ENCODE data around the gene MED13L. TPM values are rescaled to one million over a fixed set of nuclear protein-coding genes. Genes with fewer than 3 reads are reported as not detected.

MED13L gene
- total RNA-seq, 1 donor from 2014 or later = 147 TPM

GRCh38 chr12:116076399-116076798, 201.1 kb downstream of the MED13L start:
- Histone ChIP-seq H3K4me1 (peaks cover 8% of the 10 kb centered on the region), H3K36me3 (no peaks in the 10 kb centered on the region), H3K27ac (no peak overlapping the region), H3K4me3 (no peak overlapping the region), H3K27me3 (no peaks in the 10 kb centered on the region), H3K9me3 (no peaks in the 10 kb centered on the region)
- no peak for ATAC-seq
- no peak for TF ChIP-seq CTCF (IDR thresholded peaks at IDR 0.05)
- no peak for DNase-seq
- intact Hi-C loops (cut with DNase I) = no loop called here

- intact Hi-C loops (cut with DNase I) = no loop called here
- no peak for ATAC-seq
- Histone ChIP-seq H3K4me3 (no peak overlapping the region), H3K36me3 (no peaks in the 10 kb centered on the region), H3K27me3 (no peaks in the 10 kb centered on the region), H3K27ac (no peak overlapping the region), H3K9me3 (no peaks in the 10 kb centered on the region), H3K4me1 (peaks cover 9% of the 10 kb centered on the region)
- DNase-seq = no peak
- no peak for TF ChIP-seq CTCF (IDR thresholded peaks at IDR 0.05)
Observed at GRCh38 chr12:116074686-116075085, 202.8 kb downstream of the MED13L start.

GRCh38 chr12:116071555-116072230, 205.8 kb downstream of the MED13L start:
- TF ChIP-seq CTCF (IDR thresholded peaks at IDR 0.05) = no peak
- ATAC-seq (no peak), DNase-seq (no peak)
- no peak overlapping the region for H3K27ac ChIP-seq
- no peaks in the 10 kb centered on the region for H3K36me3 ChIP-seq
- no peaks in the 10 kb centered on the region for H3K27me3 ChIP-seq
- no peak overlapping the region for H3K4me3 ChIP-seq
- no peaks in the 10 kb centered on the region for H3K9me3 ChIP-seq
- intact Hi-C loops (cut with DNase I) = no loop called here
- H3K4me1 ChIP-seq = peaks cover 9% of the 10 kb centered on the region

GRCh38 chr12:116070444-116070843, 207.0 kb downstream of the MED13L start:
- DNase-seq = no peak
- Histone ChIP-seq H3K9me3 (no peaks in the 10 kb centered on the region), H3K27ac (no peak overlapping the region), H3K4me1 (peaks cover 20% of the 10 kb centered on the region), H3K4me3 (no peak overlapping the region), H3K36me3 (no peaks in the 10 kb centered on the region), H3K27me3 (no peaks in the 10 kb centered on the region)
- no peak for ATAC-seq
- intact Hi-C loops (cut with DNase I) = no loop called here
- TF ChIP-seq CTCF (IDR thresholded peaks at IDR 0.05) = no peak

GRCh38 chr12:116069943-116070342, 207.6 kb downstream of the MED13L start:
- Histone ChIP-seq H3K27me3 (no peaks in the 10 kb centered on the region), H3K36me3 (no peaks in the 10 kb centered on the region), H3K4me1 (peaks cover 23% of the 10 kb centered on the region), H3K9me3 (no peaks in the 10 kb centered on the region), H3K27ac (no peak overlapping the region), H3K4me3 (no peak overlapping the region)
- DNase-seq = no peak
- intact Hi-C loops (cut with DNase I) = no loop called here
- no peak for ATAC-seq
- no peak for TF ChIP-seq CTCF (IDR thresholded peaks at IDR 0.05)

- Histone ChIP-seq H3K27ac (no peak overlapping the region), H3K4me1 (peaks cover 26% of the 10 kb centered on the region), H3K36me3 (no peaks in the 10 kb centered on the region), H3K4me3 (no peak overlapping the region), H3K27me3 (no peaks in the 10 kb centered on the region), H3K9me3 (no peaks in the 10 kb centered on the region)
- ATAC-seq (no peak), DNase-seq (no peak)
- intact Hi-C loops (cut with DNase I) = no loop called here
- no peak for TF ChIP-seq CTCF (IDR thresholded peaks at IDR 0.05)
Observed at GRCh38 chr12:116068853-116069252, 208.6 kb downstream of the MED13L start.
